ENCODE results near the gene SCAPER. TPM values are rescaled to one million over a fixed set of nuclear protein-coding genes. Genes with fewer than 3 reads are reported as not detected.

The SCAPER gene
- total and polyA plus RNA-seq, 4 donors = 3.3 to 18.0 (median 9.9) TPM

DNA sequence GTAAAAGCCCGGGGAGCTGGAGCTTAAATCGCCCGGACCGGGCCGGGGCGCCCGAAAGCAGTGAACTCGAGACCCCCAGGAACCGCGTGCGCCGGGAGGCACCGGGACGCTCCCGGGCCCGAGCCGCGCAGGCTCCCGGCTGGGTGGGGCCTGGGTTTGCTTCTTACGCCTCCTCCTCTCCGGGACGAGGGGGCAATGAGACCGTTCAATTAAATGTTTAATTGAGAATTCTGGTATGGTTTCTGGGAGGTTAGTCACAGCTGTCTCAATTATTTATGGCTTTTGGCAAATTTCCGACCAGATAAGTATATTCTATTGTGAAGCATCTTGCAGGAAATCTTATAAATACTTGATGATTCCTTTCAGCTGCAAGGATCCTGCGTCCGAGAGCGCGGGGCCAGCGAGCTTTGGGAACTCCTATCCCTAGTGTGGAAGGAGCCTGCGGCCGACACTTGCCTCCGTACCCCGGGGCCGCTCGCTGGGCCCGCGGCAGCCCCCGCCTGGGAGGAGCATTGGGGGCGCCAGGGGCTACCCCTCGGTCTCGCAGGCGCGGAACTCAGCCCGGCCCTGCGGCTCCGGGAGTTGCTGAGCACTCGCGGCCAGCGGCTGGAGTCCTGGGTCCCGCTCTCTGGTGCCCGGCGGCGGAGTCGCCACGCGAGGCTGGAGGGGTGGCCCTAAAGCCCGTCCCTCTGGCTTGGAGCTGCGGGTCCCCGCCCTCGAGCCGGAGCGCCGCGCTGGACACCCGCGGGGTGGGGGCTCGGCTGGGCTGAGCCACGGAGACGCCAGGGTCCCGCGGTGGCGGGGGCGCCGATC lies 558.3 kb downstream of the SCAPER start:
- H3K4me3 ChIP-seq (ENCODE audit: low read depth in 1 of 3, low read length in 3 of 3) = peak overlapping the region in 2 of 3 donors; percentile 4 to 60
- no peak overlapping the region for H3K27ac ChIP-seq (ENCODE audit: low read depth in 1 of 2, low read length in 2 of 2)
- peaks cover 5 to 23% (median 18%) of the 10 kb centered on the region in 4 donors for H3K4me1 ChIP-seq (ENCODE audit: control insufficient read depth in 4 of 4, insufficient read depth in 4 of 4, low read length in 3 of 4)
- H3K36me3 ChIP-seq (ENCODE audit: control insufficient read depth in 4 of 4, insufficient read depth in 3 of 4, low read depth in 1 of 4, low read length in 3 of 4) = peaks cover 0 to 2% (median 0%) of the 10 kb centered on the region in 4 donors
- 19% methylated on average over 74 of the region's 74 CpGs for WGBS
- peaks cover 0 to 21% (median 11%) of the 10 kb centered on the region in 4 donors for H3K27me3 ChIP-seq (ENCODE audit: control insufficient read depth in 4 of 4, insufficient read depth in 4 of 4, low read length in 3 of 4)
- TF ChIP-seq HNF4A (conservative IDR thresholded peaks at IDR 0.05) = no peak
- no peak for TF ChIP-seq SP1 (IDR thresholded peaks at IDR 0.05)
- TF ChIP-seq RXRA (IDR thresholded peaks at IDR 0.05) = no peak
- TF ChIP-seq, protein P1, sequence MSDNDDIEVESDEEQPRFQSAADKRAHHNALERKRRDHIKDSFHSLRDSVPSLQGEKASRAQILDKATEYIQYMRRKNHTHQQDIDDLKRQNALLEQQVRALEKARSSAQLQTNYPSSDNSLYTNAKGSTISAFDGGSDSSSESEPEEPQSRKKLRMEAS (IDR thresholded peaks at IDR 0.05) = no peak
- TF ChIP-seq, protein P2, sequence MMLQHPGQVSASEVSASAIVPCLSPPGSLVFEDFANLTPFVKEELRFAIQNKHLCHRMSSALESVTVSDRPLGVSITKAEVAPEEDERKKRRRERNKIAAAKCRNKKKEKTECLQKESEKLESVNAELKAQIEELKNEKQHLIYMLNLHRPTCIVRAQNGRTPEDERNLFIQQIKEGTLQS (IDR thresholded peaks at IDR 0.05) = no peak
- no peak for TF ChIP-seq NR2F2 (IDR thresholded peaks at IDR 0.05)
- TF ChIP-seq YY1 (IDR thresholded peaks at IDR 0.05) = no peak
- TF ChIP-seq, protein P3, sequence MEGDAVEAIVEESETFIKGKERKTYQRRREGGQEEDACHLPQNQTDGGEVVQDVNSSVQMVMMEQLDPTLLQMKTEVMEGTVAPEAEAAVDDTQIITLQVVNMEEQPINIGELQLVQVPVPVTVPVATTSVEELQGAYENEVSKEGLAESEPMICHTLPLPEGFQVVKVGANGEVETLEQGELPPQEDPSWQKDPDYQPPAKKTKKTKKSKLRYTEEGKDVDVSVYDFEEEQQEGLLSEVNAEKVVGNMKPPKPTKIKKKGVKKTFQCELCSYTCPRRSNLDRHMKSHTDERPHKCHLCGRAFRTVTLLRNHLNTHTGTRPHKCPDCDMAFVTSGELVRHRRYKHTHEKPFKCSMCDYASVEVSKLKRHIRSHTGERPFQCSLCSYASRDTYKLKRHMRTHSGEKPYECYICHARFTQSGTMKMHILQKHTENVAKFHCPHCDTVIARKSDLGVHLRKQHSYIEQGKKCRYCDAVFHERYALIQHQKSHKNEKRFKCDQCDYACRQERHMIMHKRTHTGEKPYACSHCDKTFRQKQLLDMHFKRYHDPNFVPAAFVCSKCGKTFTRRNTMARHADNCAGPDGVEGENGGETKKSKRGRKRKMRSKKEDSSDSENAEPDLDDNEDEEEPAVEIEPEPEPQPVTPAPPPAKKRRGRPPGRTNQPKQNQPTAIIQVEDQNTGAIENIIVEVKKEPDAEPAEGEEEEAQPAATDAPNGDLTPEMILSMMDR (IDR thresholded peaks at IDR 0.05; ENCODE audit: low read depth, low read length, missing input control) = no peak
- TF ChIP-seq FOXA2 (IDR thresholded peaks at IDR 0.05) = no peak
- no peaks in the 10 kb centered on the region for H3K9me3 ChIP-seq (ENCODE audit: control insufficient read depth in 4 of 4, low read length in 3 of 4)
- no peak for DNase-seq (ENCODE audit: low spot score)
- no peak overlapping the region for H3K9ac ChIP-seq (ENCODE audit: low read depth in 1 of 2, low read length in 2 of 2)

DNA sequence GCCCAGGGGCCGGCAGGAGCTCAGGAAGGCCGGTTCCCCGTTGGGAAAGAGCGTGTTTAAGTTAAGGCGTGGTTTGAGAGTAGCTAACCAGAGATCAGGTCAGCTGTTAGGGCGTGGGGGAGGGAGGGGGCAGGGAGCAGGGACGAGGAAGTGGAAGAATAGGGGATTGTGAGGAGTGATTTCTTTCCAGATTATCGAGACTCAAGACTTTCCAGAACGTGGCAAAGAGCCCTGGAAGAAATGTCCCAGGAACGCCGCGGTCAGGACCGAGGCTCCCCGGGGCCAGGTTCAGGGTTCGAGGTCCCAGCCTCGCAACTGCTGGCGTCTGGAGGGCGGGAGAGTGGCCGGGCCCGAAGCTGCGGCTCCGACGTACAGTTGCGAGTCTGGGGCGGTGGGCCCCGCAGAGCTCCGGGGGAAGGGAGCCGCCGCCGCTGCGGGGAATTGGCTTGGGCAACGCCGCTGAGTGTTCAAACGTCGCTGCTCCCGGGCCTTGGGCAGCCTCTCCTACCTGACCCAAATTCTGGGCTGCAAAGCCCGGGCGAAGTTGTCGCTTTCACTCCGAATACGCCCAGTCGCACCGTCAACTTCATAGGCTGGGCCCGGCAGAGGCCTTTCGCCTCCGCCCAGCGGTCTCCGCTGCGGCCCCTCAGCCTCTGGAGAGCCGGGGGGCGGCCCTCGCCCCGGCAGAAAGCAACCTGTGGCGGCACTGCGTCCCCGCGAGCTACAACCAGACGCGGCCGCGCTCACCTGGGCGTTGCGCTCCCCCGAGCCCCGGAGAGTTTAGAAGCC lies 559.1 kb downstream of the SCAPER start:
- TF ChIP-seq, protein P1 (IDR thresholded peaks at IDR 0.05) = no peak
- TF ChIP-seq NR2F2 (IDR thresholded peaks at IDR 0.05) (no peak), RAD21 (IDR thresholded peaks at IDR 0.05) (no peak), HNF4A (conservative IDR thresholded peaks at IDR 0.05) (no peak), FOXA1 (IDR thresholded peaks at IDR 0.05) (no peak)
- TF ChIP-seq, protein P4, sequence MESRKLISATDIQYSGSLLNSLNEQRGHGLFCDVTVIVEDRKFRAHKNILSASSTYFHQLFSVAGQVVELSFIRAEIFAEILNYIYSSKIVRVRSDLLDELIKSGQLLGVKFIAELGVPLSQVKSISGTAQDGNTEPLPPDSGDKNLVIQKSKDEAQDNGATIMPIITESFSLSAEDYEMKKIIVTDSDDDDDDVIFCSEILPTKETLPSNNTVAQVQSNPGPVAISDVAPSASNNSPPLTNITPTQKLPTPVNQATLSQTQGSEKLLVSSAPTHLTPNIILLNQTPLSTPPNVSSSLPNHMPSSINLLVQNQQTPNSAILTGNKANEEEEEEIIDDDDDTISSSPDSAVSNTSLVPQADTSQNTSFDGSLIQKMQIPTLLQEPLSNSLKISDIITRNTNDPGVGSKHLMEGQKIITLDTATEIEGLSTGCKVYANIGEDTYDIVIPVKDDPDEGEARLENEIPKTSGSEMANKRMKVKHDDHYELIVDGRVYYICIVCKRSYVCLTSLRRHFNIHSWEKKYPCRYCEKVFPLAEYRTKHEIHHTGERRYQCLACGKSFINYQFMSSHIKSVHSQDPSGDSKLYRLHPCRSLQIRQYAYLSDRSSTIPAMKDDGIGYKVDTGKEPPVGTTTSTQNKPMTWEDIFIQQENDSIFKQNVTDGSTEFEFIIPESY (IDR thresholded peaks at IDR 0.05) = no peak
- TF ChIP-seq, protein P3 (IDR thresholded peaks at IDR 0.05; ENCODE audit: low read depth, low read length, missing input control) = no peak
- TF ChIP-seq, protein P5, sequence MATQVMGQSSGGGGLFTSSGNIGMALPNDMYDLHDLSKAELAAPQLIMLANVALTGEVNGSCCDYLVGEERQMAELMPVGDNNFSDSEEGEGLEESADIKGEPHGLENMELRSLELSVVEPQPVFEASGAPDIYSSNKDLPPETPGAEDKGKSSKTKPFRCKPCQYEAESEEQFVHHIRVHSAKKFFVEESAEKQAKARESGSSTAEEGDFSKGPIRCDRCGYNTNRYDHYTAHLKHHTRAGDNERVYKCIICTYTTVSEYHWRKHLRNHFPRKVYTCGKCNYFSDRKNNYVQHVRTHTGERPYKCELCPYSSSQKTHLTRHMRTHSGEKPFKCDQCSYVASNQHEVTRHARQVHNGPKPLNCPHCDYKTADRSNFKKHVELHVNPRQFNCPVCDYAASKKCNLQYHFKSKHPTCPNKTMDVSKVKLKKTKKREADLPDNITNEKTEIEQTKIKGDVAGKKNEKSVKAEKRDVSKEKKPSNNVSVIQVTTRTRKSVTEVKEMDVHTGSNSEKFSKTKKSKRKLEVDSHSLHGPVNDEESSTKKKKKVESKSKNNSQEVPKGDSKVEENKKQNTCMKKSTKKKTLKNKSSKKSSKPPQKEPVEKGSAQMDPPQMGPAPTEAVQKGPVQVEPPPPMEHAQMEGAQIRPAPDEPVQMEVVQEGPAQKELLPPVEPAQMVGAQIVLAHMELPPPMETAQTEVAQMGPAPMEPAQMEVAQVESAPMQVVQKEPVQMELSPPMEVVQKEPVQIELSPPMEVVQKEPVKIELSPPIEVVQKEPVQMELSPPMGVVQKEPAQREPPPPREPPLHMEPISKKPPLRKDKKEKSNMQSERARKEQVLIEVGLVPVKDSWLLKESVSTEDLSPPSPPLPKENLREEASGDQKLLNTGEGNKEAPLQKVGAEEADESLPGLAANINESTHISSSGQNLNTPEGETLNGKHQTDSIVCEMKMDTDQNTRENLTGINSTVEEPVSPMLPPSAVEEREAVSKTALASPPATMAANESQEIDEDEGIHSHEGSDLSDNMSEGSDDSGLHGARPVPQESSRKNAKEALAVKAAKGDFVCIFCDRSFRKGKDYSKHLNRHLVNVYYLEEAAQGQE (IDR thresholded peaks at IDR 0.05) = no peak
- WGBS = 5% methylated on average over 65 of the region's 65 CpGs
- DNase-seq (ENCODE audit: low spot score) = no peak
- Histone ChIP-seq H3K36me3 (ENCODE audit: control insufficient read depth in 4 of 4, insufficient read depth in 3 of 4, low read depth in 1 of 4, low read length in 3 of 4) (peaks cover 0 to 2% (median 0%) of the 10 kb centered on the region in 4 donors), H3K9ac (ENCODE audit: low read depth in 1 of 2, low read length in 2 of 2) (no peak overlapping the region), H3K27me3 (ENCODE audit: control insufficient read depth in 4 of 4, insufficient read depth in 4 of 4, low read length in 3 of 4) (peaks cover 0 to 21% (median 11%) of the 10 kb centered on the region in 4 donors), H3K4me1 (ENCODE audit: control insufficient read depth in 4 of 4, insufficient read depth in 4 of 4, low read length in 3 of 4) (peaks cover 7 to 31% (median 22%) of the 10 kb centered on the region in 4 donors), H3K9me3 (ENCODE audit: control insufficient read depth in 4 of 4, low read length in 3 of 4) (no peaks in the 10 kb centered on the region), H3K4me3 (ENCODE audit: low read depth in 1 of 3, low read length in 3 of 3) (peak overlapping the region in 2 of 3 donors; percentile 4 to 60), H3K27ac (ENCODE audit: low read depth in 1 of 2, low read length in 2 of 2) (no peak overlapping the region)
